Measurements from ENCODE around the gene TARS3.

The TARS3 gene

GRCh38 chr15:101709466-101709865 lies 14.8 kb downstream of the TARS3 start:
- in situ Hi-C loops (cut with HindIII; ENCODE audit: low pct_ligation_motif_present, low pct_unique_long_range_greater_than_20kb, low sequenced_read_pairs) = no loop called here
- DNase-seq = no peak

DNA sequence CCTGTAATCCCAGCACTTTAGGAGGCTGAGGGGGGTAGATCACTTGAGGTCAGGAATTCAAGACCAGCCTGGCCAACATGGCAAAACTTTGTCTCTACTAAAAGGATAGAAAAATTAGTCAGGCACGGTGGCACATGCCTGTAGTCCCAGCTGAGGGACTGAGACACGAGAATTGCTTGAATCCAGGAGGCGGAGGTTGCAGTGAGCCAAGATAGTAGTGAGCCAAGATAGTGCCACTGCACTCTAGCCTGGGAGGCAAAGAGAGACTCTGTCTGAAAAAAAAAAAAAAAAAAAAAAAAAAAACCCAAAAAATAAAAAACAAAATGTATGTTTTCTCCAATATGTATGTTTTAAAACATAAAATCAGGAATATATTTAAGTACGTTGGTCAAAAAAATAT lies 16.3 kb downstream of the TARS3 start:
- in situ Hi-C loops (cut with HindIII; ENCODE audit: low pct_ligation_motif_present, low pct_unique_long_range_greater_than_20kb, low sequenced_read_pairs) = no loop called here
- DNase-seq = no peak

- DNase-seq = no peak
- in situ Hi-C loops (cut with HindIII; ENCODE audit: low pct_ligation_motif_present, low pct_unique_long_range_greater_than_20kb, low sequenced_read_pairs) = no loop called here
Observed at GRCh38 chr15:101702077-101702476, 22.2 kb downstream of the TARS3 start.

GRCh38 chr15:101698314-101698713 lies 26.0 kb downstream of the TARS3 start:
- in situ Hi-C loops (cut with HindIII; ENCODE audit: low pct_ligation_motif_present, low pct_unique_long_range_greater_than_20kb, low sequenced_read_pairs) = no loop called here
- no peak for DNase-seq

DNA sequence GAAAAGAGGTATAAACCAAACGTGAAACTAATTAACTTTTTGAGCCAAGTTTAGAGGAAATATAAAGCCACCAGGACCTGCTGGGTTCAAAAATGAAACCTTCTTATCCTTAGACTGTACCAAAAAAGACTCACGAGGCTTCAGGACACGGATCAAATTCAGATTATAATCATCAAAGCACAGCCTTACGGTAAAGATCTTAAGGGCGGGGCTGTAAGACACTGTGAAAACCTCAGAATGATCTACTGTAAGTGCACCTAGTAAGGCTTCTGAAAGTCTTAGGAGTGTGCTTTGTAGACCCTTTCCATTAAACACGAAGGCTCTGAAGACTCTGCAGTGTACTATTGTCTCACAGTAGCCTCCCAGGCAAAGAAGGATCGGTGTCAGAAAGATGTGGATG lies 26.8 kb downstream of the TARS3 start:
- no peak for DNase-seq
- in situ Hi-C loops (cut with HindIII; ENCODE audit: low pct_ligation_motif_present, low pct_unique_long_range_greater_than_20kb, low sequenced_read_pairs) = no loop called here

DNA sequence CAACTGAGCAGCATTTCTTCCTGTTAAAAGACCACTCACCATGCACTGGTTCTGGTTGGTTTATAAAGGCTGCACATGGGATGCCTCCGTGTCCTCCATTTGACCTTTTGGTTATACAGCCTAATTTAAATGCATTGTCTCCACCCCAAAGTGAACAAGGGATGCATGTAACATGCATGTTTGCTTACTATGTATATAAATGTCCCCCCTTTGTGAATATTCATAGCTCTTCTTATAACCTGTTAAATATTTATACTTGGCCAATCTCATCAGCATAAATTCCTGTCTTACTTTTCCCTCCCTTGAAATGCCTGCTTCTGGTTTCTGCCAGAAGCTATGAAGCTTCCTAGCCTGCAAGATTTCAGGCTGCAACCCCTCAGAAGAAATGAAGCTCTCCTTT lies 27.4 kb downstream of the TARS3 start:
- in situ Hi-C loops (cut with HindIII; ENCODE audit: low pct_ligation_motif_present, low pct_unique_long_range_greater_than_20kb, low sequenced_read_pairs) = no loop called here
- no peak for DNase-seq

GRCh38 chr15:101694261-101694660 lies 30.0 kb downstream of the TARS3 start:
- in situ Hi-C loops (cut with HindIII; ENCODE audit: low pct_ligation_motif_present, low pct_unique_long_range_greater_than_20kb, low sequenced_read_pairs) = no loop called here
- no peak for DNase-seq

- DNase-seq = no peak
- in situ Hi-C loops (cut with HindIII; ENCODE audit: low pct_ligation_motif_present, low pct_unique_long_range_greater_than_20kb, low sequenced_read_pairs) = no loop called here
Observed at GRCh38 chr15:101692801-101693598, 31.3 kb downstream of the TARS3 start.

- in situ Hi-C loops (cut with HindIII; ENCODE audit: low pct_ligation_motif_present, low pct_unique_long_range_greater_than_20kb, low sequenced_read_pairs) = no loop called here
- no peak for DNase-seq
Observed at GRCh38 chr15:101689901-101690300, 34.4 kb downstream of the TARS3 start.

GRCh38 chr15:101686718-101687117 lies 37.6 kb downstream of the TARS3 start:
- no peak for DNase-seq
- in situ Hi-C loops (cut with HindIII; ENCODE audit: low pct_ligation_motif_present, low pct_unique_long_range_greater_than_20kb, low sequenced_read_pairs) = no loop called here

- in situ Hi-C loops (cut with HindIII; ENCODE audit: low pct_ligation_motif_present, low pct_unique_long_range_greater_than_20kb, low sequenced_read_pairs) = no loop called here
Observed at GRCh38 chr15:101684877-101685276, 39.4 kb downstream of the TARS3 start.

GRCh38 chr15:101684384-101684783 lies 39.9 kb downstream of the TARS3 start:
- in situ Hi-C loops (cut with HindIII; ENCODE audit: low pct_ligation_motif_present, low pct_unique_long_range_greater_than_20kb, low sequenced_read_pairs) = no loop called here
- no peak for DNase-seq

More at GRCh38 chr15:101684877-101685276, 39.4 kb downstream of the TARS3 start:
- DNase-seq = no peak

DNA sequence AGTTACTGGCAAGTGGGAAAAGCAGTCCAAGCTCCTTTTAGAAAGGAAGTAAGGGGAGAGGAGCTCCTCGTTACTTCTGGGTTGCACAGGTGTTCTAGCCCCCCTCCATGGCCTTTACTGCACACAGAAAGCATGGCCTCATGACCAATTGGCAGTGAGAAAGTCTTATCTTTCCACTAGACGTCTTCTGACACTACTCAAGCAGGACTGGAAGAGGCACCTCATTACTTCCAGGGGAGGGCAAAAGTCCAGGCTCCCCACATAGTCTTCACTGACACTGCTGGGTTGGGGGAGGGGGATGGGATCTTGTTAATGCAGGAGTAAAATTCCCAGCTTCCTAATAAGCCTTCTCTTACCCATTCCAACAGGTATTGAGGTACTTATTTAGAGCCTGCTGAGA lies 44.5 kb downstream of the TARS3 start:
- no peak for DNase-seq
- in situ Hi-C loops (cut with HindIII; ENCODE audit: low pct_ligation_motif_present, low pct_unique_long_range_greater_than_20kb, low sequenced_read_pairs) = no loop called here

GRCh38 chr15:101676921-101677329 lies 47.3 kb downstream of the TARS3 start:
- no peak for DNase-seq
- in situ Hi-C loops (cut with HindIII; ENCODE audit: low pct_ligation_motif_present, low pct_unique_long_range_greater_than_20kb, low sequenced_read_pairs) = no loop called here

GRCh38 chr15:101675796-101676582 lies 48.3 kb downstream of the TARS3 start:
- no peak for DNase-seq

DNA sequence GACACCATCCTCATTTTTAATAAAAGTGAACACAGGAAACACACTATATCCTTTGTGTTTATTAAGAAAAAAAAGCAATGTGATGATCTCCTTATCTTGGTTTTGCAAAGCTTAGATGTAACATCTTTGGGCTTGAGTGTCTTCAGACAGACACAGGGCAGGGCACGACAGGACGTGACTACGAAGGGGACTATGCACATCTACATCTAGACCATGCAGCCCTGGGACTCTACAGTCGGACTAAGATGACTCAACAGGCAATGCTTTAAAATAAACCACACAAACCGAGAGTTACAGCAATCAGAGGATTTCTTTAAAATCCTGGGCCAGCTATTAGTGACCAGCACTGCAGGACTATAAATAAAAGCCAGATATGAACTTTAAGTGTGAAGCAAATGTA lies 49.3 kb downstream of the TARS3 start:
- DNase-seq = no peak
- in situ Hi-C loops (cut with HindIII; ENCODE audit: low pct_ligation_motif_present, low pct_unique_long_range_greater_than_20kb, low sequenced_read_pairs) = no loop called here

More at GRCh38 chr15:101675796-101676582, 48.3 kb downstream of the TARS3 start:
- in situ Hi-C loops (cut with HindIII; ENCODE audit: low pct_ligation_motif_present, low pct_unique_long_range_greater_than_20kb, low sequenced_read_pairs) = no loop called here

GRCh38 chr15:101672298-101672697 lies 52.0 kb downstream of the TARS3 start:
- no peak for DNase-seq
- in situ Hi-C loops (cut with HindIII; ENCODE audit: low pct_ligation_motif_present, low pct_unique_long_range_greater_than_20kb, low sequenced_read_pairs) = no loop called here

DNA sequence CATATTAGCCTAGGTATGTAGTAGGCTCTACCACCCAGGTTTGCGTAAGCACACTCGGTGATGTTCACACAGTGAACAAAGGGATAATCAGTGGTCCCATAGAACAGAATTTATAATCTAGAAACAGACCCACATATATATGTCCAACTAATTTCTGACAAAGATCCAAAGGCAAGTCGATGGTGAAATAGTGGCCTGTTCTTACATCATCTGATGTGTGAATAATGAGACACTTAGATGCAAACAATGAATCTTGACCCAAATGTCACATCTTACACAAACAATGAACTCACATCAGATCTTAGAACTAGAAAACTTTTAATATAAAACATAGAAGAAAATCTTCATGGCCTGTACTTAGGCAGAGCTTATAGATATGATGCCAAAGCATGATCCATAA lies 54.5 kb downstream of the TARS3 start:
- no peak for DNase-seq
- in situ Hi-C loops (cut with HindIII; ENCODE audit: low pct_ligation_motif_present, low pct_unique_long_range_greater_than_20kb, low sequenced_read_pairs) = no loop called here

DNA sequence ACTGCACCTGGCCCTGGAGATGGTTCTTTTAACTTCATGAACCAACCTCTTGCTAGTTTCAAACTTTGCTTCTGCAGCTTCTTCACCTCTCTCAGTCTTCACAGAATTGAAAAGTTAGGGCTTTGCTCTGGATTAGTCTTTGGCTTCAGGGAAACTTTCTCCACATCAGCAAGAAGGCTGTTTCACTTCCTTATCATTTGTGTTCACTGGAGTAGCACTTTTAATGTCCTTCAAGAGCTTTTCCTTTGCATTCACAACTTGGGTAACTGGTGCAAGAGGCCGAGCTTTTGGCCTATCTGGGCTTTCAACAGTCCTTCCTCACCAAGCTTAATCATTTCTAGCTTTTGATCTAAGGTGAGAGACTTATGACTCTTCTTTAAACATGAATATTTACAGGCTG lies 56.4 kb downstream of the TARS3 start:
- DNase-seq = no peak
- in situ Hi-C loops (cut with HindIII; ENCODE audit: low pct_ligation_motif_present, low pct_unique_long_range_greater_than_20kb, low sequenced_read_pairs) = no loop called here
